ENCODE results near the gene PDAP1. TPM values are rescaled to one million over a fixed set of nuclear protein-coding genes. Genes with fewer than 3 reads are reported as not detected.

Gene PDAP1
- total and polyA plus RNA-seq, 7 donors: 84.5 to 194 (median 89.5) TPM

- WGBS, 2 donors: 84 to 89% methylated on average over 21 of the region's 21 CpGs
- intact Hi-C loops (cut with DNase I): no loop called here
- Histone ChIP-seq H3K9me3 (no peaks in the 10 kb centered on the region), H3K4me1 (peaks cover 0 to 22% (median 19%) of the 10 kb centered on the region in 4 donors), H3K27me3 (no peaks in the 10 kb centered on the region), H3K4me3 (no peak overlapping the region), H3K36me3 (peaks cover 8 to 68% (median 38%) of the 10 kb centered on the region in 4 donors), H3K27ac (no peak overlapping the region)
- TF ChIP-seq EP300 (IDR thresholded peaks at IDR 0.05) (no peak), POLR2AphosphoS5 (IDR thresholded peaks at IDR 0.05) (no peak), POLR2A (IDR thresholded peaks at IDR 0.05) (no peak), CTCF (IDR thresholded peaks at IDR 0.05) (no peak)
- no peak for DNase-seq
Observed at GRCh38 chr7:99396418-99397296, 11.7 kb downstream of the PDAP1 start.

- H3K4me3 ChIP-seq: no peak overlapping the region
- H3K9me3 ChIP-seq: no peaks in the 10 kb centered on the region
- no peaks in the 10 kb centered on the region for H3K27me3 ChIP-seq
- 92 to 93% methylated on average over 14 of the region's 14 CpGs for WGBS, 2 donors
- peaks cover 0 to 22% (median 19%) of the 10 kb centered on the region in 4 donors for H3K4me1 ChIP-seq
- peaks cover 8 to 65% (median 34%) of the 10 kb centered on the region in 4 donors for H3K36me3 ChIP-seq
- intact Hi-C loops (cut with DNase I): no loop called here
- no peak for DNase-seq
- no peak for TF ChIP-seq CTCF (IDR thresholded peaks at IDR 0.05)
- no peak for TF ChIP-seq EP300 (IDR thresholded peaks at IDR 0.05)
- no peak for TF ChIP-seq POLR2A (IDR thresholded peaks at IDR 0.05)
- no peak for TF ChIP-seq POLR2AphosphoS5 (IDR thresholded peaks at IDR 0.05)
- H3K27ac ChIP-seq: no peak overlapping the region
Observed at GRCh38 chr7:99395616-99396327, 12.6 kb downstream of the PDAP1 start.

- peaks cover 3 to 62% (median 26%) of the 10 kb centered on the region in 4 donors for H3K36me3 ChIP-seq
- H3K27ac ChIP-seq: peak overlapping the region in 1 of 4 donors; percentile 57
- no peaks in the 10 kb centered on the region for H3K27me3 ChIP-seq
- no peaks in the 10 kb centered on the region for H3K9me3 ChIP-seq
- intact Hi-C loops (cut with DNase I): no loop called here
- no peak overlapping the region for H3K4me3 ChIP-seq
- TF ChIP-seq CTCF (IDR thresholded peaks at IDR 0.05) (no peak), POLR2A (IDR thresholded peaks at IDR 0.05) (no peak), EP300 (IDR thresholded peaks at IDR 0.05) (no peak), POLR2AphosphoS5 (IDR thresholded peaks at IDR 0.05) (no peak)
- H3K4me1 ChIP-seq: peaks cover 0 to 22% (median 19%) of the 10 kb centered on the region in 4 donors
- DNase-seq: no peak
- WGBS, 2 donors: 87 to 93% methylated on average over 4 of the region's 4 CpGs
Observed at GRCh38 chr7:99394188-99394502, 14.3 kb downstream of the PDAP1 start.

- intact Hi-C loops (cut with DNase I): no loop called here
- Histone ChIP-seq H3K27me3 (no peaks in the 10 kb centered on the region), H3K4me3 (peak overlapping the region; percentile 38 to 61 (median 52)), H3K27ac (peak overlapping the region; percentile 57 to 75 (median 66)), H3K9me3 (no peaks in the 10 kb centered on the region), H3K36me3 (peaks cover under 1 to 62% (median 23%) of the 10 kb centered on the region in 4 donors), H3K4me1 (peaks cover 0 to 22% (median 19%) of the 10 kb centered on the region in 4 donors)
- 40 to 58% methylated on average over 30 of the region's 30 CpGs for WGBS, 2 donors
- DNase-seq: peak; percentile 84
- TF ChIP-seq EP300 (IDR thresholded peaks at IDR 0.05) (no peak), POLR2AphosphoS5 (IDR thresholded peaks at IDR 0.05) (peak in 1 of 4 donors; percentile 16), CTCF (IDR thresholded peaks at IDR 0.05) (no peak), POLR2A (IDR thresholded peaks at IDR 0.05) (no peak)
Observed at GRCh38 chr7:99393355-99394187, 14.8 kb downstream of the PDAP1 start.

All from sigmoid colon (tissue), 7 donors.